Endothelial cell (in vitro differentiated cells): ENCODE results near the gene TRPM2. TPM values are rescaled to one million over a fixed set of nuclear protein-coding genes. Genes with fewer than 3 reads are reported as not detected.
"Not testable (repeated sequence)": the region's sequence is repeated elsewhere in the genome, so short reads cannot be mapped to it uniquely, and the experiment has no call there.

Experiments
- DNase-seq: peaks from one replicate; pipeline ENCODE4 v3.0.0; 2021; ENCODE audit warnings: low spot score
- H3K27ac Mint-ChIP-seq: one replicate; pipeline ENCODE4 v1.8.0; 2021; ENCODE audit warnings: mixed read lengths, inconsistent platforms; ENCODE audit not compliant: unreplicated experiment
- H3K27me3 Mint-ChIP-seq: one replicate; pipeline ENCODE4 v1.8.0; 2021; ENCODE audit warnings: mild to moderate bottlenecking, moderate library complexity, mixed read lengths, inconsistent platforms; ENCODE audit not compliant: unreplicated experiment
- H3K36me3 Mint-ChIP-seq: one replicate; pipeline ENCODE4 v1.8.0; 2021; ENCODE audit warnings: mild to moderate bottlenecking, low read depth, mixed read lengths, inconsistent platforms; ENCODE audit not compliant: unreplicated experiment
- H3K4me1 Mint-ChIP-seq: one replicate; pipeline ENCODE4 v1.8.0; 2021; ENCODE audit warnings: mild to moderate bottlenecking, mixed read lengths, inconsistent platforms; ENCODE audit not compliant: unreplicated experiment
- H3K4me3 Mint-ChIP-seq: one replicate; pipeline ENCODE4 v1.8.0; 2021; ENCODE audit warnings: mild to moderate bottlenecking, mixed read lengths, inconsistent platforms; ENCODE audit not compliant: unreplicated experiment
- H3K9me3 Mint-ChIP-seq: one replicate; pipeline ENCODE4 v1.8.0; 2021; ENCODE audit warnings: mixed read lengths, inconsistent platforms; ENCODE audit not compliant: unreplicated experiment
- total RNA-seq: library from RNA; stranded (reverse); fragmentation: NEBNext Ultra II Directional; extraction: Animal tissue kit (Norgen Biotek cat#: 25700); gene quantifications from one replicate; pipeline ENCODE4 v1.2.1, GENCODE V29; 2021; ENCODE audit not compliant: unreplicated experiment
- TF ChIP-seq, protein P1 (sequence below): fragments of 200-600 bp; sonication (generic); IDR thresholded peaks from one replicate; pipeline ENCODE4 v1.5.0; 2021; ENCODE audit warnings: antibody characterized with exemption; ENCODE audit not compliant: unreplicated experiment

Gene TRPM2
- total RNA-seq, 1 donor from 2014 or later: 0.15 TPM

DNA sequence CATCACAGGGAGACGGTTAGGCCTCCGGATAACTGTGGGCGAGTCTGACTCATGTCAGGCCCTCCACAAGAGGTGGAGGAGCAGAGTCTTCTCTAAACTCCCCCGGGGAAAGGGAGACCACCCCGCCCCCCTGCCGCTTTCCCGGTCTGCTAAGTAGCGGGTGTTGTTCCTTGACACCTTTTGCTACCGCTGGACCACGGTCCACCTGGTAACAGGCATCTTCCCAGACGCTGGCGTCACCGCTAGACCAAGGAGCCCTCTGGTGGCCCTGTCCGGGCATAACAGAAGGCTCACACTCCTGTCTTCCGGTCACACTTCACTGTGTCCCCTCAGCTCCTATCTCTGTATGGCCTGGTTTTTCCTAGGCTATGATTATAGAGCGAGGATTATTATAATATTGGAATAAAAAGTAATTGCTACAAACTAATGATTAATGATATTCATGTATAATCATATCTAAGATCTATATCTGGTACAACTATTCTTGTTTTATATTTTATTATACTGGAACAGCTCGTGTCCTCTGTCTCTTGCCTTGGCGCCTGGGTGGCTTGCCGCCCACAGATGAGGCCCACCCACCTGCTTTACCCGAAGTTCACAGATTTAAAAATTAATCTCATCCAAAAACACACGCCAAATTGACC, 126.3 kb downstream of the TRPM2 start:
- not testable (repeated sequence) for H3K4me1 Mint-ChIP-seq, H3K9me3 Mint-ChIP-seq
- DNase-seq: peak; percentile 34

DNA sequence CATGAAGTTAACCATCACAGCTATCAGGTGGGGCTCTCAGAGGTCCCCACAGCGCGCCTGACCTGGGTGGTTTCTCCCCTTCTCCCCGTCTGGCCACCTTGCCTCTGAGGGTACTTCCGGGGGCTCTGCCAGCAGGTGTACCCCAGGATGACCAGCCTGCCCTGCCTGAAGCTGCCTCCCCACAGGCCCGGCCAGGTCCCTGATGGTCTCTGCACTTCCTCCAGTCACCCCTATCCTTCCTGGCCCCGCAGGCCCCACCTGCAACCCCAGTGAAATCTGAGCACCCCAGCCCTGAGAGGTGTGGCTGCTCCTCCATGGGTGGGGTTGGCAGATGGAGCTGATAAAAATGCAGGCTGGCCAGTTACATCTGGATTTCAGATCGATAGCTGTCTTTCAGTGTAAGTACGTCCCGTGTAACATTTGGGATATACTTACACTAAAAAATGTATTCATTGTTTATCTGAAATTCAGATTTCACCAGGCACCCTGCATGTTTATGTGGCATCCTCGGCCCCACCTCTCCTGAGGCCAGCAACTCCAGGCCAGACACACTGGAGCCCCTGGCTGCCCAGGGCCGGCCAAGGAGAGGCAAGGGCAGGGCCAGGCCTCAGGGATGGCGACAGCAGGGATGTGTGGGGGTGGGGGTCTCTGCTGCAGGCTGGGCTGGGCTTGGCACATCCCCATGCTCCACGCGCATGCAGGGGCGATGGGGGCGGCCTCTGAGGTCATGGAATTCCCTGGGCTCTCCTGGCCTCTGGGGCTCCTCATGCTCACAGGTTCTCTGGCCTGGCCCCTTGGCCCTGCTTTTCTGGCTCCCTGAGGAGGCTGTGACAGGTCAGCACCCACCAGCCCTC, 127.0 kb downstream of the TRPM2 start:
- Mint-ChIP-seq H3K27ac (no peak overlapping the region), H3K27me3 (peaks cover 3% of the 10 kb centered on the region), H3K4me3 (no peak overlapping the region), H3K9me3 (no peaks in the 10 kb centered on the region), H3K4me1 (peaks cover 8% of the 10 kb centered on the region), H3K36me3 (no peaks in the 10 kb centered on the region)
- DNase-seq: no peak
- TF ChIP-seq, protein P1, sequence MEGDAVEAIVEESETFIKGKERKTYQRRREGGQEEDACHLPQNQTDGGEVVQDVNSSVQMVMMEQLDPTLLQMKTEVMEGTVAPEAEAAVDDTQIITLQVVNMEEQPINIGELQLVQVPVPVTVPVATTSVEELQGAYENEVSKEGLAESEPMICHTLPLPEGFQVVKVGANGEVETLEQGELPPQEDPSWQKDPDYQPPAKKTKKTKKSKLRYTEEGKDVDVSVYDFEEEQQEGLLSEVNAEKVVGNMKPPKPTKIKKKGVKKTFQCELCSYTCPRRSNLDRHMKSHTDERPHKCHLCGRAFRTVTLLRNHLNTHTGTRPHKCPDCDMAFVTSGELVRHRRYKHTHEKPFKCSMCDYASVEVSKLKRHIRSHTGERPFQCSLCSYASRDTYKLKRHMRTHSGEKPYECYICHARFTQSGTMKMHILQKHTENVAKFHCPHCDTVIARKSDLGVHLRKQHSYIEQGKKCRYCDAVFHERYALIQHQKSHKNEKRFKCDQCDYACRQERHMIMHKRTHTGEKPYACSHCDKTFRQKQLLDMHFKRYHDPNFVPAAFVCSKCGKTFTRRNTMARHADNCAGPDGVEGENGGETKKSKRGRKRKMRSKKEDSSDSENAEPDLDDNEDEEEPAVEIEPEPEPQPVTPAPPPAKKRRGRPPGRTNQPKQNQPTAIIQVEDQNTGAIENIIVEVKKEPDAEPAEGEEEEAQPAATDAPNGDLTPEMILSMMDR: no peak

More for the DNA sequence above, 126.3 kb downstream of the TRPM2 start:
- not testable (repeated sequence) for H3K36me3 Mint-ChIP-seq, H3K27me3 Mint-ChIP-seq, H3K27ac Mint-ChIP-seq, H3K4me3 Mint-ChIP-seq
- TF ChIP-seq, protein P1: peak; percentile 50

GRCh38 chr21:44482581-44483287, 129.3 kb downstream of the TRPM2 start:
- no peak overlapping the region for H3K4me3 Mint-ChIP-seq
- H3K27ac Mint-ChIP-seq: no peak overlapping the region
- H3K9me3 Mint-ChIP-seq: no peaks in the 10 kb centered on the region
- no peaks in the 10 kb centered on the region for H3K36me3 Mint-ChIP-seq
- peaks cover 3% of the 10 kb centered on the region for H3K27me3 Mint-ChIP-seq
- TF ChIP-seq, protein P1: no peak
- DNase-seq: no peak
- H3K4me1 Mint-ChIP-seq: peaks cover 5% of the 10 kb centered on the region

DNA sequence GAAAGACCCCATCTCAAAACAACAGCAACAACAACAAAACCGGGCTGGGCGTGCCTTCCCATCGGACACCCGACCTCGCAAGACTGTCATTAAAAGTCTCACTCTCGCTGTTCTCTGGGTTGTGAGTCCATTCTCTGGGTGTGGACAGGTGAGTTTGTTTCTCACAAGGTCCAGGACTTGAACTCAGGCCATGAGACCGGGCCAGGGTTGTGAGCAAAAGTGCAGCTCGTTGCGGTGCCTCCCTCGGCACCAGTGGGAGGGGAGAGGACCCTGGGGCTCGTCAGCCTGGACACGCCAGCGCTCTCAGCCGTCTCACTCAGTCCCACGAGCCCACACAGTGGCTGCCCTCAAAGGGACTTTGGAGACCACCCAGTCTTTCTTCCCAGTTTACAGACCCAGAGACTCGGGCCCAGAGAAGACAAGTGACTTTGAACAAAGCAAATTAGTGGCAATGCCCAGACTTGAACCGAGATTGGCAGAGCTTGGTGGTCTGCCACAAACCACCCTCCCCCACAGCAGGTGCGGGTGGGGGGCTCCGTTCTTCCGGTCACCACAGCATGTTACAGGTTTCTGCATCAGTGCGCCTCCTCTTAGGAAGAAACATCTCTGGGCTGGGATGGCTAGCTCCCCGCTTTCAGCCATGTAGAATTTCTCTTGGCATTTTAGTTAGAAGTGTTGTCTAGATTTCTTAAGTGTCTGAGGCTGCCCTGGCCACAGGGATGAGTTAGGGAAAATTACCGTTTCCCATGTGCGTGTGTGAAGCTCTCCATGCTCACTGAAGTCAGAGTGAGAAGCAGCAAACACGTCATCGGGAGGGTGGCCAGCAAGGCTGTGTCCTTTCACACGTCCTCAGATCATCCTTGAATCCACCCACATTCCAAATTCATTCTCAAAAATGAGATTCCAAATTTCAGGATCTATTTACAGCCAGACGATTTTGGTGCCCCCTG, 130.1 kb downstream of the TRPM2 start:
- H3K9me3 Mint-ChIP-seq: no peaks in the 10 kb centered on the region
- no peaks in the 10 kb centered on the region for H3K27me3 Mint-ChIP-seq
- H3K4me1 Mint-ChIP-seq: no peaks in the 10 kb centered on the region
- TF ChIP-seq, protein P1: no peak
- H3K4me3 Mint-ChIP-seq: no peak overlapping the region
- no peak for DNase-seq
- H3K36me3 Mint-ChIP-seq: no peaks in the 10 kb centered on the region
- no peak overlapping the region for H3K27ac Mint-ChIP-seq
